Activated CD4-positive, alpha-beta T cell treated with anti-CD3 and anti-CD28 coated beads for 36 hours (primary cell): ENCODE results near the gene HOXA3. TPM values are rescaled to one million over a fixed set of nuclear protein-coding genes. Genes with fewer than 3 reads are reported as not detected.

Experiments
- ATAC-seq: fragments of 200-7000 bp; cut with Tn5 transposase; one replicate; pipeline ENCODE4 v1.10.0; 2021; ENCODE audit warnings: mild to moderate bottlenecking, moderate library complexity
- CTCF ChIA-PET: fragments of 350-600 bp; sonication (Branson Sonifier 250); formaldehyde crosslinking; loops from one replicate; lab custom pipeline; 2021; ENCODE audit warnings: antibody characterized with exemption; lab: Charles Lee
- POLR2A ChIA-PET: fragments of 350-600 bp; sonication (Branson Sonifier 250); formaldehyde crosslinking; loops from one replicate; lab custom pipeline; 2021; ENCODE audit warnings: antibody characterized with exemption, inconsistent platforms; lab: Charles Lee
- DNase-seq: peaks from one replicate; pipeline ENCODE4 v3.0.0-alpha.2; 2020
- H3K27ac Mint-ChIP-seq: one replicate; pipeline ENCODE4 v1.8.0; 2021; ENCODE audit warnings: mixed read lengths
- H3K27me3 Mint-ChIP-seq: one replicate; pipeline ENCODE4 v1.8.0; 2021; ENCODE audit warnings: mixed read lengths
- H3K36me3 Mint-ChIP-seq: one replicate; pipeline ENCODE4 v1.8.0; 2021; ENCODE audit warnings: low read depth, mixed read lengths
- H3K4me1 Mint-ChIP-seq: one replicate; pipeline ENCODE4 v1.8.0; 2021; ENCODE audit warnings: mixed read lengths
- H3K4me3 Mint-ChIP-seq: one replicate; pipeline ENCODE4 v1.8.0; 2021; ENCODE audit warnings: mild to moderate bottlenecking, moderate library complexity, mixed read lengths
- H3K9me3 Mint-ChIP-seq: one replicate; pipeline ENCODE4 v1.8.0; 2021; ENCODE audit warnings: low read depth, mixed read lengths
- intact Hi-C, 2 experiments: fragments of 100-400 bp; cut with DNase I in 1 of 2; cut with micrococcal nuclease in 1 of 2; formaldehyde crosslinking; loops; one replicate each; pipeline versions ENCODE4 v1.14.2 to v1.15.1; 2022 to 2024; cut with DNase I, micrococcal nuclease
- total RNA-seq, 2 experiments: library from RNA; stranded (reverse); gene quantifications; one replicate each; pipeline ENCODE4 v1.2.3, GENCODE V29; 2021

Gene HOXA3
- total RNA-seq, 2 experiments from 2014 or later, result not detected

GRCh38 chr7:27145914-27146412, 6.4 kb downstream of the HOXA3 start:
- intact Hi-C loops, result no loop called here
- CTCF ChIA-PET, result interaction anchor here (1.9 kb wide), 1 partner anchor 34 kb away, joined by 6 read pairs; no protein-coding TSS in a partner anchor
- Mint-ChIP-seq H3K27ac (no peak overlapping the region), H3K36me3 (no peaks in the 10 kb centered on the region), H3K27me3 (peaks cover 54% of the 10 kb centered on the region), H3K9me3 (no peaks in the 10 kb centered on the region), H3K4me1 (peaks cover 8% of the 10 kb centered on the region), H3K4me3 (no peak overlapping the region)
- ATAC-seq, result no peak
- POLR2A ChIA-PET, result no interaction called here
- DNase-seq, result no peak

GRCh38 chr7:27145165-27145913, 7.0 kb downstream of the HOXA3 start:
- H3K27ac Mint-ChIP-seq, result no peak overlapping the region
- POLR2A ChIA-PET, result no interaction called here
- ATAC-seq (no peak), DNase-seq (no peak)
- no peaks in the 10 kb centered on the region for H3K9me3 Mint-ChIP-seq
- CTCF ChIA-PET, result interaction anchor here (0.6 to 1.9 kb wide), 3 partner anchors 34 to 463 kb away, joined by 3 to 6 read pairs (median 3); no protein-coding TSS in a partner anchor
- H3K4me1 Mint-ChIP-seq, result peaks cover 6% of the 10 kb centered on the region
- no peaks in the 10 kb centered on the region for H3K36me3 Mint-ChIP-seq
- no peak overlapping the region for H3K4me3 Mint-ChIP-seq
- intact Hi-C loops, result no loop called here
- H3K27me3 Mint-ChIP-seq, result peaks cover 51% of the 10 kb centered on the region

- Mint-ChIP-seq H3K9me3 (no peaks in the 10 kb centered on the region), H3K27me3 (peaks cover 45% of the 10 kb centered on the region)
- no peak for DNase-seq
These were observed 7.6 kb downstream of the HOXA3 start for GRCh38 chr7:27144781-27145164.

GRCh38 chr7:27143950-27144780, 8.2 kb downstream of the HOXA3 start:
- H3K4me3 Mint-ChIP-seq, result no peak overlapping the region
- ChIA-PET CTCF (interaction anchor here (0.6 kb wide), 1 partner anchor 289 kb away, joined by 3 read pairs; no protein-coding TSS in a partner anchor), POLR2A (interaction anchor here (0.5 kb wide), 1 partner anchor 44 kb away, joined by 4 read pairs; no protein-coding TSS in a partner anchor)
- DNase-seq (no peak), ATAC-seq (no peak)
- no peaks in the 10 kb centered on the region for H3K9me3 Mint-ChIP-seq
- no peak overlapping the region for H3K27ac Mint-ChIP-seq
- peaks cover 6% of the 10 kb centered on the region for H3K4me1 Mint-ChIP-seq
- H3K27me3 Mint-ChIP-seq, result peaks cover 41% of the 10 kb centered on the region
- intact Hi-C loops, result no loop called here
- no peaks in the 10 kb centered on the region for H3K36me3 Mint-ChIP-seq

More at GRCh38 chr7:27144781-27145164, 7.6 kb downstream of the HOXA3 start:
- H3K4me1 Mint-ChIP-seq, result peaks cover 6% of the 10 kb centered on the region
- CTCF ChIA-PET, result interaction anchor here (0.6 to 1.9 kb wide), 2 partner anchors 35 to 290 kb away, joined by 3 to 6 read pairs; no protein-coding TSS in a partner anchor
- intact Hi-C loops, result no loop called here
- no peak overlapping the region for H3K4me3 Mint-ChIP-seq
- ATAC-seq, result no peak
- H3K36me3 Mint-ChIP-seq, result no peaks in the 10 kb centered on the region
- no peak overlapping the region for H3K27ac Mint-ChIP-seq
- POLR2A ChIA-PET, result no interaction called here

- H3K9me3 Mint-ChIP-seq, result no peaks in the 10 kb centered on the region
- DNase-seq, result peak; percentile 18
- peaks cover 3% of the 10 kb centered on the region for H3K4me1 Mint-ChIP-seq
- ChIA-PET CTCF (interaction anchor here (0.6 kb wide), 1 partner anchor 1325 kb away, joined by 3 read pairs; no protein-coding TSS in a partner anchor), POLR2A (interaction anchor here (0.5 kb wide), 1 partner anchor 44 kb away, joined by 4 read pairs; no protein-coding TSS in a partner anchor)
- no peak within 1 kb of the TSS for H3K4me3 Mint-ChIP-seq
- no peak for ATAC-seq
- intact Hi-C loops, result no loop called here
- H3K36me3 Mint-ChIP-seq, result no peaks in the 10 kb centered on the region
- no peak within 1 kb of the TSS for H3K27ac Mint-ChIP-seq
- H3K27me3 Mint-ChIP-seq, result peaks cover 34% of the 10 kb centered on the region
These were observed 9.1 kb downstream of the HOXA3 start, which contains the start of gene HOXA5 for GRCh38 chr7:27143023-27143949. TSS of gene HOXA5 (minus strand) at chr7:27143681. CDS start at chr7:27143607, 74 bp downstream.

GRCh38 chr7:27142580-27143022, 9.8 kb downstream of the HOXA3 start:
- ATAC-seq, result no peak
- Mint-ChIP-seq H3K36me3 (no peaks in the 10 kb centered on the region), H3K27ac (no peak overlapping the region), H3K27me3 (peaks cover 34% of the 10 kb centered on the region), H3K4me3 (no peak overlapping the region), H3K9me3 (no peaks in the 10 kb centered on the region), H3K4me1 (no peaks in the 10 kb centered on the region)
- intact Hi-C loops, result no loop called here
- ChIA-PET POLR2A (no interaction called here), CTCF (no interaction called here)
- DNase-seq, result no peak

- DNase-seq (no peak), ATAC-seq (no peak)
- H3K27ac Mint-ChIP-seq, result no peak overlapping the region
- ChIA-PET CTCF (interaction anchor here (0.6 kb wide), 1 partner anchor 768 kb away, joined by 3 read pairs; no protein-coding TSS in a partner anchor), POLR2A (no interaction called here)
- H3K9me3 Mint-ChIP-seq, result no peaks in the 10 kb centered on the region
- intact Hi-C loops, result no loop called here
- no peaks in the 10 kb centered on the region for H3K4me1 Mint-ChIP-seq
- no peak overlapping the region for H3K4me3 Mint-ChIP-seq
- H3K36me3 Mint-ChIP-seq, result no peaks in the 10 kb centered on the region
- peaks cover 29% of the 10 kb centered on the region for H3K27me3 Mint-ChIP-seq
These were observed 10.3 kb downstream of the HOXA3 start for GRCh38 chr7:27141923-27142579.

- Mint-ChIP-seq H3K9me3 (no peaks in the 10 kb centered on the region), H3K36me3 (no peaks in the 10 kb centered on the region), H3K4me3 (no peak overlapping the region), H3K27ac (no peak overlapping the region), H3K4me1 (no peaks in the 10 kb centered on the region), H3K27me3 (peaks cover 22% of the 10 kb centered on the region)
- intact Hi-C loops, result no loop called here
- DNase-seq (no peak), ATAC-seq (no peak)
- ChIA-PET CTCF (interaction anchor here (0.6 to 1.2 kb wide), 5 partner anchors 10 to 767 kb away, joined by 3 to 5 read pairs (median 3); no protein-coding TSS in a partner anchor), POLR2A (no interaction called here)
These were observed 11.1 kb downstream of the HOXA3 start for GRCh38 chr7:27141137-27141922.

- CTCF ChIA-PET, result interaction anchor here (0.6 to 1.2 kb wide), 3 partner anchors 9 to 39 kb away, joined by 4 to 5 read pairs (median 5); no protein-coding TSS in a partner anchor
- H3K27me3 Mint-ChIP-seq, result peaks cover 26% of the 10 kb centered on the region
- intact Hi-C loops, result no loop called here
These were observed 12.1 kb downstream of the HOXA3 start for GRCh38 chr7:27140126-27140857.

More at GRCh38 chr7:27140126-27140857, 12.1 kb downstream of the HOXA3 start:
- no peaks in the 10 kb centered on the region for H3K9me3 Mint-ChIP-seq
- no peaks in the 10 kb centered on the region for H3K36me3 Mint-ChIP-seq
- POLR2A ChIA-PET, result no interaction called here
- H3K4me1 Mint-ChIP-seq, result peaks cover 4% of the 10 kb centered on the region
- no peak overlapping the region for H3K4me3 Mint-ChIP-seq
- no peak overlapping the region for H3K27ac Mint-ChIP-seq
- DNase-seq, result no peak
- no peak for ATAC-seq
